Mesenchymal stem cell (in vitro differentiated cells and primary cell): ENCODE results near the gene NLRP3.

ENCODE experiments used
- DNase-seq: peaks from one replicate; pipeline ENCODE4 v3.0.0-alpha.2; 2013
- H2AFZ ChIP-seq: one replicate; pipeline ENCODE4 v1.6.1; 2013; ENCODE audit warnings: low read depth, mild to moderate bottlenecking, control low read depth, inconsistent platforms, low read length, moderate library complexity
- H2AK5ac ChIP-seq: 2 replicates; pipeline ENCODE4 v1.6.1; 2013; ENCODE audit warnings: low read length, moderate library complexity, mild to moderate bottlenecking, inconsistent platforms; ENCODE audit not compliant: severe bottlenecking
- H2BK120ac ChIP-seq: one replicate; pipeline ENCODE4 v1.6.1; 2013; ENCODE audit warnings: low read depth, mild to moderate bottlenecking, inconsistent platforms, low read length, moderate library complexity
- H2BK12ac ChIP-seq, 2 experiments: one replicate each; pipeline ENCODE4 v1.6.1; 2013; ENCODE audit warnings: inconsistent platforms in 2 of 2, low read length in 2 of 2, mild to moderate bottlenecking in 2 of 2, moderate library complexity in 2 of 2, control low read depth in 1 of 2
- H2BK15ac ChIP-seq: one replicate; pipeline ENCODE4 v1.6.1; 2013; ENCODE audit warnings: mild to moderate bottlenecking, low read depth, inconsistent platforms; ENCODE audit not compliant: poor library complexity, severe bottlenecking
- H2BK5ac ChIP-seq: 2 replicates; pipeline ENCODE4 v1.6.1; 2013; ENCODE audit warnings: low read depth, mild to moderate bottlenecking, low read length, control low read depth, inconsistent platforms; ENCODE audit not compliant: poor library complexity, severe bottlenecking
- H3K14ac ChIP-seq, 2 experiments: one replicate each; pipeline ENCODE4 v1.6.1; 2013; ENCODE audit warnings: inconsistent platforms in 2 of 2, low read length in 2 of 2, control low read depth in 1 of 2, mild to moderate bottlenecking in 1 of 2, moderate library complexity in 1 of 2
- H3K18ac ChIP-seq, 2 experiments: one replicate each; pipeline ENCODE4 v1.6.1; 2013; ENCODE audit warnings: inconsistent platforms in 2 of 2, low read length in 2 of 2, control low read depth in 1 of 2, low read depth in 1 of 2, mild to moderate bottlenecking in 1 of 2
- H3K23ac ChIP-seq, 2 experiments: one replicate each; pipeline ENCODE4 v1.6.1; 2013; ENCODE audit warnings: inconsistent platforms in 2 of 2, low read length in 2 of 2, mild to moderate bottlenecking in 2 of 2, moderate library complexity in 2 of 2, control low read depth in 1 of 2
- H3K27ac ChIP-seq: 2 replicates; pipeline ENCODE4 v1.5.1; 2013; ENCODE audit warnings: mild to moderate bottlenecking, moderate library complexity, low read length, control low read depth, inconsistent platforms; ENCODE audit not compliant: poor library complexity, severe bottlenecking
- H3K27me3 ChIP-seq, 2 experiments: 2 replicates each; pipeline versions ENCODE4 v1.6.1 to v1.7.0; 2013; ENCODE audit warnings: low read length in 2 of 2, mild to moderate bottlenecking in 2 of 2, moderate library complexity in 2 of 2, control low read depth in 1 of 2, inconsistent platforms in 1 of 2; ENCODE audit not compliant: control insufficient read depth in 1 of 2, insufficient read depth in 1 of 2
- H3K36me3 ChIP-seq, 2 experiments: 2 replicates each; pipeline versions ENCODE4 v1.6.1 to v1.7.0; 2013; ENCODE audit warnings: low read length in 2 of 2, control low read depth in 1 of 2, inconsistent platforms in 1 of 2, low read depth in 1 of 2, mild to moderate bottlenecking in 1 of 2; ENCODE audit not compliant: insufficient read depth in 2 of 2, control insufficient read depth in 1 of 2
- H3K4ac ChIP-seq, 2 experiments: one replicate each; pipeline ENCODE4 v1.6.1; 2013; ENCODE audit warnings: inconsistent platforms in 2 of 2, low read length in 2 of 2, mild to moderate bottlenecking in 2 of 2, moderate library complexity in 2 of 2, control low read depth in 1 of 2, low read depth in 1 of 2
- H3K4me1 ChIP-seq: 2 replicates; pipeline ENCODE4 v1.6.1; 2013; ENCODE audit warnings: low read depth, low read length, control low read depth; ENCODE audit not compliant: control insufficient read depth, insufficient read depth
- H3K4me2 ChIP-seq: 2 replicates; pipeline ENCODE4 v1.6.1; 2013; ENCODE audit warnings: low read length, mild to moderate bottlenecking, inconsistent platforms; ENCODE audit not compliant: poor library complexity, severe bottlenecking
- H3K4me3 ChIP-seq, 2 experiments: 2 replicates each; pipeline versions ENCODE4 v1.5.1 to v1.7.0; 2013; ENCODE audit warnings: low read length in 2 of 2, mild to moderate bottlenecking in 2 of 2, control low read depth in 1 of 2, low read depth in 1 of 2; ENCODE audit not compliant: insufficient read depth in 1 of 2
- H3K79me1 ChIP-seq: replicated peaks from 2 replicates; pipeline ENCODE4 v1.6.1; 2013; ENCODE audit warnings: mild to moderate bottlenecking, control low read depth, low read length, inconsistent platforms; ENCODE audit not compliant: poor library complexity, severe bottlenecking
- H3K9ac ChIP-seq: 2 replicates; pipeline ENCODE4 v1.7.0; 2013; ENCODE audit warnings: mild to moderate bottlenecking, low read length, moderate library complexity
- H3K9me3 ChIP-seq: 2 replicates; pipeline ENCODE4 v1.7.0; 2013; ENCODE audit warnings: mild to moderate bottlenecking, low read length; ENCODE audit not compliant: control insufficient read depth
- H4K8ac ChIP-seq: one replicate; pipeline ENCODE4 v1.6.1; 2013; ENCODE audit warnings: inconsistent platforms, mild to moderate bottlenecking, low read length, moderate library complexity
- H4K91ac ChIP-seq: one replicate; pipeline ENCODE4 v1.6.1; 2013; ENCODE audit warnings: mild to moderate bottlenecking, low read length, inconsistent platforms
- WGBS: methylation state at CpG from one replicate; pipeline ENCODE4 v1.1.7; 2013; ENCODE audit warnings: mixed read lengths; 5-methylcytosine and 5-hydroxymethylcytosine counted together

NLRP3 gene

DNA sequence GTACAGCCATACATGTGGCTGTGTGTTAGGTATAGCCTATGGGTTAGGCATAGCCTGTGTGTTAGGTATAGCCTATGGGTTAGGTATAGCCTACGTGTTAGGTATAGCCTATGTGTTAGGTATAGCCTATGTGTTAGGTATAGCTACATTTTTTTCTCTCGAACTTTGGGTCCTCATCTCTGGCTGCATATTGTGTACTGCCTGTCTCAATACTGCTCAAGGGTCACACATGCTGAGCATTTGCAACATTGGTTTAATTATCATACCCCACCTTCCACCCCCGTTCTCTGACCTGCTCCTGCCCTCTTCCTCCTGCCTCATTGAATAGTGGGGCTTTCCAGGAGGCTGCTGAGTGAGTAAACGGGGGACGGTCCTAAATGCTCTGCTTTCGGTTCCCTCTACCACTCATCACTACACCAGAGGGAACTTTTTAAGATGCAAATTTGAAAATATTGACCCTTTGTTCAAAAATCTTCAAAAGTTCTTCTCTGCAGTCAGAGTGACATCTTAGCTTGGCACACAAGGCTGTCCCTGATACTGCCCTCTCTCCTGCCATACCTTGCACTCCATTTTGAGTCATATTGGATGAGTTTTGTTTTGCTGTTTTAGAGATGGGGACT is 24.1 kb downstream of the NLRP3 start:
- H3K79me1 ChIP-seq = no peaks in the 10 kb centered on the region
- peaks cover 0 to 4% of the 10 kb centered on the region in 2 experiments for H3K27me3 ChIP-seq
- no peaks in the 10 kb centered on the region for H3K9me3 ChIP-seq
- no peak overlapping the region for H3K4ac ChIP-seq
- H2BK12ac ChIP-seq = no peak overlapping the region
- no peak overlapping the region for H3K9ac ChIP-seq
- no peak overlapping the region for H2BK15ac ChIP-seq
- H3K18ac ChIP-seq = no peak overlapping the region
- 76% methylated on average over 6 of the region's 6 CpGs for WGBS
- DNase-seq = no peak
- no peaks in the 10 kb centered on the region for H3K36me3 ChIP-seq
- H3K4me2 ChIP-seq = no peak overlapping the region
- H4K8ac ChIP-seq = no peak overlapping the region
- no peak overlapping the region for H2AFZ ChIP-seq
- no peak overlapping the region for H3K27ac ChIP-seq
- no peak overlapping the region for H3K4me3 ChIP-seq
- no peaks in the 10 kb centered on the region for H3K4me1 ChIP-seq
- no peak overlapping the region for H3K23ac ChIP-seq
- no peak overlapping the region for H2BK5ac ChIP-seq
- H4K91ac ChIP-seq = no peak overlapping the region
- H2BK120ac ChIP-seq = no peak overlapping the region
- no peak overlapping the region for H2AK5ac ChIP-seq
- no peak overlapping the region for H3K14ac ChIP-seq

DNA sequence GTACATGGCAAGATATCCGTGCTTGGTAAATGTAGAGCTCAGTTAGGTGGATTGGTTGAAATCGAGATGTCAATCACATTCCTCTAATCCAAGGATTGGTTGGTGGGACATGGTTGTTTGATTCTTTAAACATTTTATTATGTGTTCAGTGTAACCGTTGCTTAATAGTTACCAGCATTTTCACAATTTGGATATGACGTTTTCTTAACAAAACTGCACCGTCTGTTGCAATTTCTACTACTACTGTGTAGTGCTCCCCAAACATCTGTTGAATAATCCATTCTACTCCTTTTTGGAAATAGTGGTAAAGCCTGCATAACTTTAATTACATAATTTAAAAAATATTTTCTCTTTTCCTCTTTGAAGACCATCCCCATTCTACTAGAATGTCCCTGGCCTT is 25.6 kb downstream of the NLRP3 start:
- no peak overlapping the region for H3K18ac ChIP-seq
- H3K4ac ChIP-seq = no peak overlapping the region
- no peak overlapping the region for H3K4me2 ChIP-seq
- no peak overlapping the region for H3K23ac ChIP-seq
- no peak overlapping the region for H4K8ac ChIP-seq
- H3K9ac ChIP-seq = no peak overlapping the region
- H3K79me1 ChIP-seq = no peaks in the 10 kb centered on the region
- DNase-seq = no peak
- H3K9me3 ChIP-seq = no peaks in the 10 kb centered on the region
- H3K27me3 ChIP-seq = peaks cover 0 to 4% of the 10 kb centered on the region in 2 experiments
- H2BK12ac ChIP-seq = no peak overlapping the region
- no peak overlapping the region for H3K27ac ChIP-seq
- no peak overlapping the region for H2BK15ac ChIP-seq
- H2AFZ ChIP-seq = no peak overlapping the region
- WGBS = 75% methylated on average over 5 of the region's 5 CpGs
- H2BK120ac ChIP-seq = no peak overlapping the region
- H4K91ac ChIP-seq = no peak overlapping the region
- no peak overlapping the region for H3K14ac ChIP-seq
- H3K4me3 ChIP-seq = no peak overlapping the region
- H3K4me1 ChIP-seq = no peaks in the 10 kb centered on the region
- H2BK5ac ChIP-seq = no peak overlapping the region
- H3K36me3 ChIP-seq = no peaks in the 10 kb centered on the region
- no peak overlapping the region for H2AK5ac ChIP-seq

DNA sequence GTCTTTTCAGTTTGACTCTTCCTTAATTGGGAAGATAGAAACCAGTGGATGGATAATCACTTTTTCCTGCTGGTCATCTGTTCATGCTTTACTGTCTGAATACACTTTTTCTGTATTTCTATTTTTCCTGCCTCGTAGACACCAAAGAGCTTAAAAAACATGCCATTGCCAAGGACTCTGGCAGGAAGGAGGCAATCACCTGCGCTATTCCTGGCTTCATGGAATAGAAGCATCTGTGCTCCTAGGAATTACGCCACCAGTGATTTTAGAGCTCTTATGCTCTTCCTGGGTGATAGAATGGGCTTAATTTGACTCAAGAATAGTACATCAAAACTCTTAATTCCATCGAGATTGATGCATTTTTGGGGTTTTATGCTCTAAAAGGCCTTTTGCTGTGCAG is 26.2 kb downstream of the NLRP3 start:
- H3K4me3 ChIP-seq = no peak overlapping the region
- H3K18ac ChIP-seq = no peak overlapping the region
- no peak overlapping the region for H4K8ac ChIP-seq
- H3K27ac ChIP-seq = no peak overlapping the region
- H3K14ac ChIP-seq = no peak overlapping the region
- no peaks in the 10 kb centered on the region for H3K4me1 ChIP-seq
- peaks cover 0 to 4% of the 10 kb centered on the region in 2 experiments for H3K27me3 ChIP-seq
- no peak overlapping the region for H3K4me2 ChIP-seq
- no peak overlapping the region for H3K23ac ChIP-seq
- H3K4ac ChIP-seq = no peak overlapping the region
- DNase-seq = no peak
- WGBS = 59% methylated on average over 4 of the region's 4 CpGs
- no peak overlapping the region for H2BK120ac ChIP-seq
- no peak overlapping the region for H3K9ac ChIP-seq
- no peak overlapping the region for H2BK5ac ChIP-seq
- H2BK15ac ChIP-seq = no peak overlapping the region
- H2BK12ac ChIP-seq = no peak overlapping the region
- H4K91ac ChIP-seq = no peak overlapping the region
- no peak overlapping the region for H2AK5ac ChIP-seq
- H3K36me3 ChIP-seq = no peaks in the 10 kb centered on the region
- no peaks in the 10 kb centered on the region for H3K9me3 ChIP-seq
- H3K79me1 ChIP-seq = no peaks in the 10 kb centered on the region
- H2AFZ ChIP-seq = no peak overlapping the region

DNA sequence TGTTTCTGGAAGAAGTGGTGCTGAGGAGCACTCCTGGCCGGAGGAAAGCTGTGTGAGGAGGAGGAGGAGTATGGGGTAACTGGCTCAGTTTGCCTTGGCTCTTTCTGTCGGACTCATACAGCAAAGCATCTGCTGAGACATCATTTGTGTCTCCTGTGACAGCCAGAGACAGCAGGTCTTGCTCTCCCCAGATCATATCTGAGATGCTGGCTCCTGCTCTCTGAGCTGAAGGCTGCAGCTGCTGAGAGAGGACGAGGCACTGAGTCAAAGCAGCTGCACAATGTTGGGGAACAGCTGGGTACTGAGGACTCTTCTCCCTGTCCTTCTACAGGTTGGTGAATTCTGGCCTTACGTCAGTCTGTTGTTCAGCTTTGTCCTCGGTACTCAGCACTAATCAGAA is 27.7 kb downstream of the NLRP3 start:
- Histone ChIP-seq H3K79me1 (no peaks in the 10 kb centered on the region), H3K9me3 (no peaks in the 10 kb centered on the region), H2AK5ac (no peak overlapping the region), H3K18ac (no peak overlapping the region), H2AFZ (no peak overlapping the region), H3K27ac (no peak overlapping the region), H4K8ac (no peak overlapping the region), H3K14ac (no peak overlapping the region), H3K36me3 (no peaks in the 10 kb centered on the region), H3K4me2 (no peak overlapping the region), H2BK12ac (no peak overlapping the region), H2BK5ac (no peak overlapping the region), H3K9ac (no peak overlapping the region), H3K4me3 (no peak overlapping the region), H4K91ac (no peak overlapping the region), H2BK120ac (no peak overlapping the region), H3K27me3 (peaks cover 0 to 4% of the 10 kb centered on the region in 2 experiments), H3K4me1 (peaks cover 3% of the 10 kb centered on the region), H2BK15ac (no peak overlapping the region), H3K4ac (no peak overlapping the region), H3K23ac (no peak overlapping the region)
- DNase-seq = no peak
- 71% methylated on average over 5 of the region's 5 CpGs for WGBS
